SK-N-SH (cell line): ENCODE data around the gene ATXN7L2. TPM values are rescaled to one million over a fixed set of nuclear protein-coding genes. Genes with fewer than 3 reads are reported as not detected.

ENCODE experiments used
- CTCF ChIA-PET: fragments of 300-600, 350-600 bp; formaldehyde crosslinking; extraction: SDS; loops from one replicate; lab custom pipeline; 2021; lab: Yijun Ruan, JAX
- POLR2A ChIA-PET: fragments of 350-600 bp; sonication (Branson Sonifier 250); formaldehyde crosslinking; extraction: SDS; loops from one replicate; lab custom pipeline; 2020; ENCODE audit warnings: antibody characterized with exemption, inconsistent platforms; lab: Yijun Ruan, JAX
- DNase-seq: peaks from one replicate; pipeline ENCODE4 v3.0.0; 2012
- H2AFZ ChIP-seq: fragments of 200-600 bp; sonication (generic); 2 replicates; pipeline ENCODE4 v1.8.1; 2016; ENCODE audit warnings: antibody characterized with exemption, mild to moderate bottlenecking, low read depth
- H3F3A ChIP-seq: fragments of 200-600 bp; sonication (generic); replicated peaks from 2 replicates; pipeline ENCODE3; 2016; ENCODE audit warnings: antibody characterized with exemption, mild to moderate bottlenecking; ENCODE audit not compliant: insufficient read depth
- H3K27ac ChIP-seq, 2 experiments: fragments of 200-500 bp in 1 of 2; fragments of 200-600 bp in 1 of 2; sonication (Bioruptor generic) in 1 of 2; sonication (generic), shearing (Covaris generic) in 1 of 2; 2 replicates each; pipeline versions ENCODE4 v1.5.1 to v1.6.1; 2014 to 2016; ENCODE audit warnings: low read depth in 2 of 2, inconsistent platforms in 1 of 2, low read length in 1 of 2, mild to moderate bottlenecking in 1 of 2, mixed read lengths in 1 of 2
- H3K27me3 ChIP-seq: fragments of 200-600 bp; sonication (generic), shearing (Covaris generic); 2 replicates; pipeline ENCODE4 v1.6.1; 2016; ENCODE audit warnings: mixed run types; ENCODE audit not compliant: insufficient read depth
- H3K36me3 ChIP-seq, 2 experiments: fragments of 200-500 bp in 1 of 2; fragments of 200-600 bp in 1 of 2; sonication (Bioruptor generic) in 1 of 2; sonication (generic) in 1 of 2; replicated peaks in 1 of 2; 2 replicates each; pipeline versions ENCODE3 to v1.5.1; 2014 to 2016; ENCODE audit warnings: low read length in 1 of 2, mild to moderate bottlenecking in 1 of 2; ENCODE audit not compliant: insufficient read depth in 2 of 2, control insufficient read depth in 1 of 2
- H3K4me1 ChIP-seq, 2 experiments: fragments of 200-500 bp in 1 of 2; fragments of 200-600 bp in 1 of 2; sonication (Bioruptor generic) in 1 of 2; sonication (generic), shearing (Covaris generic) in 1 of 2; 2 replicates each; pipeline versions ENCODE4 v1.5.1 to v1.6.1; 2014 to 2016; ENCODE audit warnings: low read depth in 1 of 2, low read length in 1 of 2, mixed run types in 1 of 2; ENCODE audit not compliant: insufficient read depth in 2 of 2, control insufficient read depth in 1 of 2
- H3K4me2 ChIP-seq: fragments of 200-600 bp; sonication (generic), shearing (Covaris generic); 2 replicates; pipeline ENCODE4 v1.6.1; 2017; ENCODE audit warnings: mixed run types
- H3K4me3 ChIP-seq, 2 experiments: fragments of 200-500 bp in 1 of 2; fragments of 200-600 bp in 1 of 2; sonication (Bioruptor generic) in 1 of 2; sonication (generic), shearing (Covaris generic) in 1 of 2; 2 replicates each; pipeline versions ENCODE4 v1.5.1 to v1.8.1; 2014 to 2016; ENCODE audit warnings: low read depth in 2 of 2, inconsistent platforms in 1 of 2, low read length in 1 of 2, mild to moderate bottlenecking in 1 of 2, mixed read lengths in 1 of 2, moderate library complexity in 1 of 2
- H3K79me2 ChIP-seq: fragments of 200-600 bp; sonication (generic); 2 replicates; pipeline ENCODE4 v1.8.1; 2017; ENCODE audit warnings: mild to moderate bottlenecking; ENCODE audit not compliant: insufficient read depth
- H3K9ac ChIP-seq: fragments of 200-600 bp; sonication (generic); 2 replicates; pipeline ENCODE4 v1.6.1; 2017; ENCODE audit warnings: mixed run types
- H3K9me2 ChIP-seq: fragments of 200-600 bp; sonication (generic); 2 replicates; pipeline ENCODE4 v1.6.1; 2017; ENCODE audit warnings: mixed run types
- H3K9me3 ChIP-seq: fragments of 200-600 bp; sonication (generic); 2 replicates; pipeline ENCODE4 v1.6.1; 2017; ENCODE audit warnings: mixed run types, mild to moderate bottlenecking, moderate library complexity
- H4K20me1 ChIP-seq: fragments of 200-600 bp; sonication (generic); 2 replicates; pipeline ENCODE4 v1.6.1; 2017; ENCODE audit warnings: mild to moderate bottlenecking, mixed run types; ENCODE audit not compliant: insufficient read depth
- EZH2phosphoT487 ChIP-seq: fragments of 200-600 bp; sonication (generic); IDR thresholded peaks from 2 replicates; pipeline ENCODE4 v1.6.1; 2017; ENCODE audit warnings: low read depth, mixed run types, mild to moderate bottlenecking, antibody characterized with exemption, moderate library complexity, borderline replicate concordance
- FOXJ3 ChIP-seq: sonication (generic); formaldehyde crosslinking; IDR thresholded peaks from 2 replicates; pipeline ENCODE4 v1.5.1; 2020; ENCODE audit warnings: mild to moderate bottlenecking, missing genetic modification reagents
- GATA2 ChIP-seq: sonication (generic); formaldehyde crosslinking; IDR thresholded peaks from 2 replicates; pipeline ENCODE4 v1.5.0; 2020; ENCODE audit warnings: mild to moderate bottlenecking, missing genetic modification reagents
- JUND ChIP-seq: IDR thresholded peaks from 2 replicates; pipeline ENCODE4 v1.4.0; 2012
- MAX ChIP-seq: IDR thresholded peaks from 2 replicates; pipeline ENCODE4 v1.4.0; 2012; ENCODE audit warnings: low read depth
- MEF2A ChIP-seq: IDR thresholded peaks from 2 replicates; pipeline ENCODE4 v1.4.0; 2012; ENCODE audit warnings: low read depth, borderline replicate concordance
- NRF1 ChIP-seq: IDR thresholded peaks from 2 replicates; pipeline ENCODE4 v1.6.1; 2012; ENCODE audit warnings: low read depth, mild to moderate bottlenecking, low read length
- PBX3 ChIP-seq: IDR thresholded peaks from 2 replicates; pipeline ENCODE4; 2012
- POLR2AphosphoS5 ChIP-seq: IDR thresholded peaks from 2 replicates; pipeline ENCODE4 v1.6.1; 2012; ENCODE audit warnings: low read depth, low read length
- REST ChIP-seq: IDR thresholded peaks from 2 replicates; pipeline ENCODE4 v1.6.1; 2012; ENCODE audit warnings: mild to moderate bottlenecking, low read depth, low read length, moderate library complexity
- RFX5 ChIP-seq: IDR thresholded peaks from 2 replicates; pipeline ENCODE4 v1.6.1; 2012; ENCODE audit warnings: mild to moderate bottlenecking, improper control_type of control experiment, low read length
- USF2 ChIP-seq: fragments of 150-350 bp; IDR thresholded peaks from 2 replicates; pipeline ENCODE4 v1.6.1; 2017; ENCODE audit warnings: antibody characterized with exemption, low read length, low read depth, borderline replicate concordance
- YY1 ChIP-seq: IDR thresholded peaks from 2 replicates; pipeline ENCODE4 v1.4.0; 2012; ENCODE audit warnings: low read depth, mild to moderate bottlenecking
- WGBS: methylation state at CpG from one replicate; pipeline ENCODE4 v1.1.6; 2017; ENCODE audit warnings: low lambda C conversion rate; 5-methylcytosine and 5-hydroxymethylcytosine counted together
- polyA plus RNA-seq, 3 experiments: library from polyadenylated mRNA; depleted of rRNA; stranded (reverse); fragments of >200 nt; gene quantifications; 2 replicates each; pipeline ENCODE4 v1.2.3, GENCODE V29; 2012

ATXN7L2 gene
- polyA plus RNA-seq, 1 of the 3 experiments (the other 2 are of a cell fraction), result 4.0 TPM

- H3K4me3 ChIP-seq, result no peak within 1 kb of the TSS
- no peak within 1 kb of the TSS for H3K27ac ChIP-seq
- H3K9ac ChIP-seq, result no peak within 1 kb of the TSS
- H3K36me3 ChIP-seq, result no peaks in the 10 kb centered on the region
- DNase-seq, result no peak
- H3K27me3 ChIP-seq, result no peaks in the 10 kb centered on the region
- H3F3A ChIP-seq, result no peaks in the 10 kb centered on the region
- POLR2A ChIA-PET, result no interaction called here
- no peak within 1 kb of the TSS for H2AFZ ChIP-seq
- no peak for TF ChIP-seq FOXJ3 (CRISPR knock-in tag)
- no peak for TF ChIP-seq POLR2AphosphoS5
- no peak for TF ChIP-seq MAX
- TF ChIP-seq JUND, result no peak
- no peak for TF ChIP-seq USF2
- no peak for TF ChIP-seq MEF2A
- no peak for TF ChIP-seq EZH2phosphoT487
- no peak for TF ChIP-seq YY1
- no peak for TF ChIP-seq PBX3
- no peak for TF ChIP-seq NRF1
- TF ChIP-seq GATA2 (CRISPR knock-in tag), result no peak
- no peak for TF ChIP-seq RFX5
- TF ChIP-seq REST, result no peak
- TF ChIP-seq, all 33 proteins: peak for 0
- H3K79me2 ChIP-seq, result no peaks in the 10 kb centered on the region
- H3K9me2 ChIP-seq, result no peaks in the 10 kb centered on the region
- H3K9me3 ChIP-seq, result no peaks in the 10 kb centered on the region
- CTCF ChIA-PET, result interaction anchor here (1.2 to 26.3 kb wide), 5 partner anchors 39 to 445 kb away, joined by 4 to 1710 read pairs (median 12); partner anchors contain the start of genes AHCYL1, AMIGO1, ATXN7L2 and CYB561D1
- no peaks in the 10 kb centered on the region for H4K20me1 ChIP-seq
- no peak within 1 kb of the TSS for H3K4me2 ChIP-seq
- peaks cover 0 to 25% of the 10 kb centered on the region in 2 experiments; a peak in 1 of 4 replicates for H3K4me1 ChIP-seq
- WGBS, result 80% methylated on average over 2 of the region's 7 CpGs
Observed at GRCh38 chr1:109539676-109540075, 56.0 kb downstream of the ATXN7L2 start, which contains the start of gene GPR61. GPR61 (plus strand) TSS chr1:109539872; CDS start chr1:109543023, 3,151 bp downstream.
